ENCODE data around the gene DSCAML1. TPM values are rescaled to one million over a fixed set of nuclear protein-coding genes. Genes with fewer than 3 reads are reported as not detected.

Gene DSCAML1
- total RNA-seq, 1 donor from 2014 or later: 0.16 TPM

DNA sequence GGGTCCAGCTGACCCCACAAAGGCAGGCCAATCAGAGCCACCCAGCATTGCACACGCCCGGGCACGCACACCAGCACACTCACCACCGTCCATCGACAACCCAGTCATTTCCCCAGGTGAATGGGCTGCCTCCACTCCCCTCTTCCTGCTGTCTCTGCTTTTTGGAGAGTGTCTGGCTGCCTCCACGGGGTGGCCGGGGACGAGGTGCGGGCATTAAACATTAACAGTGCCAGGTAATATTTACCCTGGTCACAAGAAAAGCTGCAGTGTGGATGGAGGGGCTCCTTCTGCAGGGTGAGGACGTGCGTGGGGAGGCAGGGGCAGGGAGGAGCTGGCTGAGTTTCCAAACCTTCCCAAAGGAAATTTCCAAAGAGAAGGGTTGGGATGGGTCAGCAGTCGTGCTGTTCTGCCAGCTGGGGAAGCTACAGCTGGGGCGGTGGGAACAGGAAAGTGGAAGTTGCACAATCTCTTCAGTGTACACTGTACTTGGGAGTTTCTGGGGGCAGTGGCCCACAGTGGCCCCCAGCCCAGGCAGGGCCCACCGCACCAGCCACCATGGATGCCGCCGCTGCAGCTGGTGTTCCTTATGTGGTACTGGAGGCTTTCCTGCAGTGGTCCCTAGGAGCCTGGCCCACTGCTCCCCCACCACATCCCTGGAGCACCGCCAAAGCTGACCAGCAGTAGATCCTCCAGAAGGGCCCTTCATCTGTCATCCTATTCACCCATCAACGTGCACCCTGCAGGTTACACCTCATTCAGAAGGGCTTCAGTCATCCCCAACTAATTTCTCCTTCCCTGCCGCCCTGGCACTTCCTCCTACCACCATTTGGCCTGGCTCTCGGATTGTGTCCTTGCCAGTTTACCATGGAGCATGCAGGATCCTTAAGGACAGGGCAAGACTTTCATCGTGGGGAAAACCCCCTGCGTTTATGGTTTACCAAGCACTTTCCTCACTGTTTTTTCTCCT is 27.8 kb upstream of the DSCAML1 start, which contains the start of gene FXYD2:
Gene FXYD2 (minus strand): TSS at position 174 of the 967 bp plus-strand sequence. CDS start 66 bp downstream, at position 108.
- Histone ChIP-seq H3K4me3 (ENCODE audit: insufficient read depth, low read depth, low read length) (no peak within 1 kb of the TSS), H3K4me2 (ENCODE audit: low read length) (no peak within 1 kb of the TSS), H3K4me1 (ENCODE audit: insufficient read depth, low read length) (peaks cover 23% of the 10 kb centered on the region), H3K9me3 (ENCODE audit: insufficient read depth, low read depth, low read length) (no peaks in the 10 kb centered on the region), H3K36me3 (ENCODE audit: insufficient read depth, low read length) (no peaks in the 10 kb centered on the region), H3K27me3 (ENCODE audit: insufficient read depth, low read length) (peaks cover 2% of the 10 kb centered on the region), H2AFZ (ENCODE audit: low read depth, low read length) (peak within 1 kb of the TSS; percentile 65), H3K9ac (ENCODE audit: low read length) (no peak within 1 kb of the TSS), H3K27ac (ENCODE audit: low read depth, low read length) (no peak within 1 kb of the TSS), H3K79me2 (ENCODE audit: insufficient read depth, low read length) (no peaks in the 10 kb centered on the region), H4K20me1 (ENCODE audit: insufficient read depth, low read length) (no peaks in the 10 kb centered on the region)
- H3K4me1 Mint-ChIP-seq (ENCODE audit: low read depth, unreplicated experiment): peaks cover 14% of the 10 kb centered on the region
- H3K4me3 Mint-ChIP-seq (ENCODE audit: unreplicated experiment): no peak within 1 kb of the TSS
- FAIRE-seq (no peak), DNase-seq (ENCODE audit: low read depth) (no peak)
- H3K27ac Mint-ChIP-seq (ENCODE audit: unreplicated experiment): no peak within 1 kb of the TSS
- peaks cover 18% of the 10 kb centered on the region for H3K27me3 Mint-ChIP-seq (ENCODE audit: low read depth, unreplicated experiment)
- no peaks in the 10 kb centered on the region for H3K36me3 Mint-ChIP-seq (ENCODE audit: low read depth, unreplicated experiment)
- no peak for TF ChIP-seq EZH2 (IDR thresholded peaks at IDR 0.05; ENCODE audit: insufficient read depth, low read length)
- TF ChIP-seq, protein P1, sequence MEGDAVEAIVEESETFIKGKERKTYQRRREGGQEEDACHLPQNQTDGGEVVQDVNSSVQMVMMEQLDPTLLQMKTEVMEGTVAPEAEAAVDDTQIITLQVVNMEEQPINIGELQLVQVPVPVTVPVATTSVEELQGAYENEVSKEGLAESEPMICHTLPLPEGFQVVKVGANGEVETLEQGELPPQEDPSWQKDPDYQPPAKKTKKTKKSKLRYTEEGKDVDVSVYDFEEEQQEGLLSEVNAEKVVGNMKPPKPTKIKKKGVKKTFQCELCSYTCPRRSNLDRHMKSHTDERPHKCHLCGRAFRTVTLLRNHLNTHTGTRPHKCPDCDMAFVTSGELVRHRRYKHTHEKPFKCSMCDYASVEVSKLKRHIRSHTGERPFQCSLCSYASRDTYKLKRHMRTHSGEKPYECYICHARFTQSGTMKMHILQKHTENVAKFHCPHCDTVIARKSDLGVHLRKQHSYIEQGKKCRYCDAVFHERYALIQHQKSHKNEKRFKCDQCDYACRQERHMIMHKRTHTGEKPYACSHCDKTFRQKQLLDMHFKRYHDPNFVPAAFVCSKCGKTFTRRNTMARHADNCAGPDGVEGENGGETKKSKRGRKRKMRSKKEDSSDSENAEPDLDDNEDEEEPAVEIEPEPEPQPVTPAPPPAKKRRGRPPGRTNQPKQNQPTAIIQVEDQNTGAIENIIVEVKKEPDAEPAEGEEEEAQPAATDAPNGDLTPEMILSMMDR (IDR thresholded peaks at IDR 0.05; ENCODE audit: insufficient read depth, low read depth, low read length): no peak
- H3K9me3 Mint-ChIP-seq (ENCODE audit: unreplicated experiment): no peaks in the 10 kb centered on the region

DNA sequence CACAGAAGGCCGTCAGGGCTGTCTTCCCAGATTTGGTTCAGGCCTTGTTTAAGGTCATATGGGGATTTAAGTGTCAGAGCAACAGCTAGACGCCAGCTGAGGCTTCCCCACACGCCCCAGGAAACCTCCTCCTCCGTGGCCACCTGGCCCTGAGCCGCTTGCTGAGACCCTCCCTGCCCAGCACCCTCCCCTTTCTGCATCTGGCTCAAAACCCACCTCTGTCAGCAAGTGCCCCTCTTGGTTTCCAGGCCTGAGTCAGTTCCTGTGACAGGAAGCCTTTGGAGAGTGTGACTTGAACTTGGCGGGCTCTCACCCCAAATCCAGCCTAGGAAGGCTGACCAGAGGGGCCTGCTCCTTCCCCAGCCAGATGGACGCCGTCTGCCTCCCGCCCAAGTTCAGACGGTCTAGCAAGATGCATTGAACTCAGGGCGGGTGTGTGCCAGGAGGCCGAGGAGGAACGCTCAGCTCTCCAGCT is 27.0 kb upstream of the DSCAML1 start:
- H2AFZ ChIP-seq (ENCODE audit: low read depth, low read length): peak overlapping the region; percentile 65
- peaks cover 19% of the 10 kb centered on the region for H3K4me1 ChIP-seq (ENCODE audit: insufficient read depth, low read length)
- H3K9ac ChIP-seq (ENCODE audit: low read length): no peak overlapping the region
- H3K4me3 ChIP-seq (ENCODE audit: insufficient read depth, low read depth, low read length): no peak overlapping the region
- peaks cover 16% of the 10 kb centered on the region for H3K4me1 Mint-ChIP-seq (ENCODE audit: low read depth, unreplicated experiment)
- DNase-seq (ENCODE audit: low read depth): peak; percentile 25
- no peak for TF ChIP-seq EZH2 (IDR thresholded peaks at IDR 0.05; ENCODE audit: insufficient read depth, low read length)
- TF ChIP-seq, protein P1 (IDR thresholded peaks at IDR 0.05; ENCODE audit: insufficient read depth, low read depth, low read length): no peak
- no peaks in the 10 kb centered on the region for H4K20me1 ChIP-seq (ENCODE audit: insufficient read depth, low read length)
- no peaks in the 10 kb centered on the region for H3K79me2 ChIP-seq (ENCODE audit: insufficient read depth, low read length)
- no peak overlapping the region for H3K27ac ChIP-seq (ENCODE audit: low read depth, low read length)
- no peaks in the 10 kb centered on the region for H3K9me3 ChIP-seq (ENCODE audit: insufficient read depth, low read depth, low read length)
- no peak for FAIRE-seq
- no peak overlapping the region for H3K4me2 ChIP-seq (ENCODE audit: low read length)
- no peak overlapping the region for H3K4me3 Mint-ChIP-seq (ENCODE audit: unreplicated experiment)
- H3K36me3 ChIP-seq (ENCODE audit: insufficient read depth, low read length): no peaks in the 10 kb centered on the region
- H3K27me3 Mint-ChIP-seq (ENCODE audit: low read depth, unreplicated experiment): peaks cover 19% of the 10 kb centered on the region
- H3K27me3 ChIP-seq (ENCODE audit: insufficient read depth, low read length): peaks cover 2% of the 10 kb centered on the region
- H3K36me3 Mint-ChIP-seq (ENCODE audit: low read depth, unreplicated experiment): no peaks in the 10 kb centered on the region
- no peaks in the 10 kb centered on the region for H3K9me3 Mint-ChIP-seq (ENCODE audit: unreplicated experiment)
- no peak overlapping the region for H3K27ac Mint-ChIP-seq (ENCODE audit: unreplicated experiment)
